SK-N-SH (cell line): ENCODE data around the gene IL36G. TPM values are rescaled to one million over a fixed set of nuclear protein-coding genes. Genes with fewer than 3 reads are reported as not detected.

ENCODE experiments used
- CTCF ChIA-PET: fragments of 300-600, 350-600 bp; formaldehyde crosslinking; extraction: SDS; loops from one replicate; lab custom pipeline; 2021; lab: Yijun Ruan, JAX
- POLR2A ChIA-PET: fragments of 350-600 bp; sonication (Branson Sonifier 250); formaldehyde crosslinking; extraction: SDS; loops from one replicate; lab custom pipeline; 2020; ENCODE audit warnings: antibody characterized with exemption, inconsistent platforms; lab: Yijun Ruan, JAX
- DNase-seq: peaks from one replicate; pipeline ENCODE4 v3.0.0; 2012
- H2AFZ ChIP-seq: fragments of 200-600 bp; sonication (generic); 2 replicates; pipeline ENCODE4 v1.8.1; 2016; ENCODE audit warnings: antibody characterized with exemption, mild to moderate bottlenecking, low read depth
- H3F3A ChIP-seq: fragments of 200-600 bp; sonication (generic); replicated peaks from 2 replicates; pipeline ENCODE3; 2016; ENCODE audit warnings: antibody characterized with exemption, mild to moderate bottlenecking; ENCODE audit not compliant: insufficient read depth
- H3K27ac ChIP-seq, 2 experiments: fragments of 200-500 bp in 1 of 2; fragments of 200-600 bp in 1 of 2; sonication (Bioruptor generic) in 1 of 2; sonication (generic), shearing (Covaris generic) in 1 of 2; 2 replicates each; pipeline versions ENCODE4 v1.5.1 to v1.6.1; 2014 to 2016; ENCODE audit warnings: low read depth in 2 of 2, inconsistent platforms in 1 of 2, low read length in 1 of 2, mild to moderate bottlenecking in 1 of 2, mixed read lengths in 1 of 2
- H3K27me3 ChIP-seq: fragments of 200-600 bp; sonication (generic), shearing (Covaris generic); 2 replicates; pipeline ENCODE4 v1.6.1; 2016; ENCODE audit warnings: mixed run types; ENCODE audit not compliant: insufficient read depth
- H3K36me3 ChIP-seq, 2 experiments: fragments of 200-500 bp in 1 of 2; fragments of 200-600 bp in 1 of 2; sonication (Bioruptor generic) in 1 of 2; sonication (generic) in 1 of 2; replicated peaks in 1 of 2; 2 replicates each; pipeline versions ENCODE3 to v1.5.1; 2014 to 2016; ENCODE audit warnings: low read length in 1 of 2, mild to moderate bottlenecking in 1 of 2; ENCODE audit not compliant: insufficient read depth in 2 of 2, control insufficient read depth in 1 of 2
- H3K4me1 ChIP-seq, 2 experiments: fragments of 200-500 bp in 1 of 2; fragments of 200-600 bp in 1 of 2; sonication (Bioruptor generic) in 1 of 2; sonication (generic), shearing (Covaris generic) in 1 of 2; 2 replicates each; pipeline versions ENCODE4 v1.5.1 to v1.6.1; 2014 to 2016; ENCODE audit warnings: low read depth in 1 of 2, low read length in 1 of 2, mixed run types in 1 of 2; ENCODE audit not compliant: insufficient read depth in 2 of 2, control insufficient read depth in 1 of 2
- H3K4me2 ChIP-seq: fragments of 200-600 bp; sonication (generic), shearing (Covaris generic); 2 replicates; pipeline ENCODE4 v1.6.1; 2017; ENCODE audit warnings: mixed run types
- H3K4me3 ChIP-seq, 2 experiments: fragments of 200-500 bp in 1 of 2; fragments of 200-600 bp in 1 of 2; sonication (Bioruptor generic) in 1 of 2; sonication (generic), shearing (Covaris generic) in 1 of 2; 2 replicates each; pipeline versions ENCODE4 v1.5.1 to v1.8.1; 2014 to 2016; ENCODE audit warnings: low read depth in 2 of 2, inconsistent platforms in 1 of 2, low read length in 1 of 2, mild to moderate bottlenecking in 1 of 2, mixed read lengths in 1 of 2, moderate library complexity in 1 of 2
- H3K79me2 ChIP-seq: fragments of 200-600 bp; sonication (generic); 2 replicates; pipeline ENCODE4 v1.8.1; 2017; ENCODE audit warnings: mild to moderate bottlenecking; ENCODE audit not compliant: insufficient read depth
- H3K9ac ChIP-seq: fragments of 200-600 bp; sonication (generic); 2 replicates; pipeline ENCODE4 v1.6.1; 2017; ENCODE audit warnings: mixed run types
- H3K9me2 ChIP-seq: fragments of 200-600 bp; sonication (generic); 2 replicates; pipeline ENCODE4 v1.6.1; 2017; ENCODE audit warnings: mixed run types
- H3K9me3 ChIP-seq: fragments of 200-600 bp; sonication (generic); 2 replicates; pipeline ENCODE4 v1.6.1; 2017; ENCODE audit warnings: mixed run types, mild to moderate bottlenecking, moderate library complexity
- H4K20me1 ChIP-seq: fragments of 200-600 bp; sonication (generic); 2 replicates; pipeline ENCODE4 v1.6.1; 2017; ENCODE audit warnings: mild to moderate bottlenecking, mixed run types; ENCODE audit not compliant: insufficient read depth
- CHD2 ChIP-seq: fragments of 150-350 bp; IDR thresholded peaks from 2 replicates; pipeline ENCODE4 v1.6.1; 2018; ENCODE audit warnings: low read length; ENCODE audit not compliant: partially characterized antibody
- EZH2phosphoT487 ChIP-seq: fragments of 200-600 bp; sonication (generic); IDR thresholded peaks from 2 replicates; pipeline ENCODE4 v1.6.1; 2017; ENCODE audit warnings: low read depth, mixed run types, mild to moderate bottlenecking, antibody characterized with exemption, moderate library complexity, borderline replicate concordance
- FOSL2 ChIP-seq: IDR thresholded peaks from 2 replicates; pipeline ENCODE4 v1.4.0; 2012; ENCODE audit warnings: low read depth, mild to moderate bottlenecking, moderate library complexity, borderline replicate concordance
- GABPA ChIP-seq: IDR thresholded peaks from 2 replicates; pipeline ENCODE4 v1.4.0; 2012; ENCODE audit warnings: low read depth, mild to moderate bottlenecking
- GATA2 ChIP-seq: sonication (generic); formaldehyde crosslinking; IDR thresholded peaks from 2 replicates; pipeline ENCODE4 v1.5.0; 2020; ENCODE audit warnings: mild to moderate bottlenecking, missing genetic modification reagents
- MAX ChIP-seq: IDR thresholded peaks from 2 replicates; pipeline ENCODE4 v1.4.0; 2012; ENCODE audit warnings: low read depth
- MXI1 ChIP-seq: IDR thresholded peaks from 2 replicates; pipeline ENCODE4 v1.6.1; 2012; ENCODE audit warnings: mild to moderate bottlenecking, low read depth, low read length, improper control_type of control experiment
- RCOR1 ChIP-seq: fragments of 150-350 bp; IDR thresholded peaks from 2 replicates; pipeline ENCODE4 v1.6.1; 2017; ENCODE audit warnings: antibody characterized with exemption, low read length
- REST ChIP-seq: IDR thresholded peaks from 2 replicates; pipeline ENCODE4 v1.6.1; 2012; ENCODE audit warnings: mild to moderate bottlenecking, low read depth, low read length, moderate library complexity
- TCF12 ChIP-seq: IDR thresholded peaks from 2 replicates; pipeline ENCODE4 v1.4.0; 2012
- YY1 ChIP-seq: IDR thresholded peaks from 2 replicates; pipeline ENCODE4 v1.4.0; 2012; ENCODE audit warnings: low read depth, mild to moderate bottlenecking
- WGBS: methylation state at CpG from one replicate; pipeline ENCODE4 v1.1.6; 2017; ENCODE audit warnings: low lambda C conversion rate; 5-methylcytosine and 5-hydroxymethylcytosine counted together
- polyA plus RNA-seq, 3 experiments: library from polyadenylated mRNA; depleted of rRNA; stranded (reverse); fragments of >200 nt; gene quantifications; 2 replicates each; pipeline ENCODE4 v1.2.3, GENCODE V29; 2012
- TF ChIP-seq, protein P1 (sequence below): IDR thresholded peaks from 2 replicates; pipeline ENCODE4 v1.4.0; 2012; ENCODE audit warnings: low read depth, borderline replicate concordance
- TF ChIP-seq, protein P2 (sequence below): fragments of 200-600 bp; sonication (generic); IDR thresholded peaks from 2 replicates; pipeline ENCODE4 v1.6.1; 2017; ENCODE audit warnings: antibody characterized with exemption, mild to moderate bottlenecking, moderate library complexity
- TF ChIP-seq, protein P3 (sequence below): fragments of 150-350 bp; IDR thresholded peaks from 2 replicates; pipeline ENCODE4 v1.6.1; 2017; ENCODE audit warnings: antibody characterized with exemption, low read length, low read depth, borderline replicate concordance

Gene IL36G
- polyA plus RNA-seq, 1 of the 3 experiments (the other 2 are of a cell fraction), result not detected

GRCh38 chr2:113013336-113013661 lies 35.5 kb downstream of the IL36G start:
- Histone ChIP-seq H3K4me3 (no peak overlapping the region), H3K27me3 (no peaks in the 10 kb centered on the region; the same call in 1 of the 2 replicates), H3K4me1 (no peaks in the 10 kb centered on the region), H3K9me3 (no peaks in the 10 kb centered on the region), H3F3A (no peaks in the 10 kb centered on the region), H3K4me2 (no peak overlapping the region), H3K9ac (no peak overlapping the region), H3K36me3 (no peaks in the 10 kb centered on the region), H3K9me2 (no peaks in the 10 kb centered on the region), H2AFZ (no peak overlapping the region), H3K27ac (no peak overlapping the region), H3K79me2 (no peaks in the 10 kb centered on the region), H4K20me1 (no peaks in the 10 kb centered on the region)
- 10% methylated on average over 3 of the region's 3 CpGs for WGBS
- ChIA-PET CTCF (no interaction called here), POLR2A (no interaction called here)
- TF ChIP-seq FOSL2 (no peak), MXI1 (no peak), TCF12 (no peak), YY1 (no peak), GATA2 (CRISPR knock-in tag) (no peak), CHD2 (no peak), EZH2phosphoT487 (no peak), GABPA (no peak), REST (no peak), RCOR1 (no peak), MAX (no peak)
- TF ChIP-seq, protein P1, sequence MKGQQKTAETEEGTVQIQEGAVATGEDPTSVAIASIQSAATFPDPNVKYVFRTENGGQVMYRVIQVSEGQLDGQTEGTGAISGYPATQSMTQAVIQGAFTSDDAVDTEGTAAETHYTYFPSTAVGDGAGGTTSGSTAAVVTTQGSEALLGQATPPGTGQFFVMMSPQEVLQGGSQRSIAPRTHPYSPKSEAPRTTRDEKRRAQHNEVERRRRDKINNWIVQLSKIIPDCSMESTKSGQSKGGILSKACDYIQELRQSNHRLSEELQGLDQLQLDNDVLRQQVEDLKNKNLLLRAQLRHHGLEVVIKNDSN, result no peak
- TF ChIP-seq, protein P2, sequence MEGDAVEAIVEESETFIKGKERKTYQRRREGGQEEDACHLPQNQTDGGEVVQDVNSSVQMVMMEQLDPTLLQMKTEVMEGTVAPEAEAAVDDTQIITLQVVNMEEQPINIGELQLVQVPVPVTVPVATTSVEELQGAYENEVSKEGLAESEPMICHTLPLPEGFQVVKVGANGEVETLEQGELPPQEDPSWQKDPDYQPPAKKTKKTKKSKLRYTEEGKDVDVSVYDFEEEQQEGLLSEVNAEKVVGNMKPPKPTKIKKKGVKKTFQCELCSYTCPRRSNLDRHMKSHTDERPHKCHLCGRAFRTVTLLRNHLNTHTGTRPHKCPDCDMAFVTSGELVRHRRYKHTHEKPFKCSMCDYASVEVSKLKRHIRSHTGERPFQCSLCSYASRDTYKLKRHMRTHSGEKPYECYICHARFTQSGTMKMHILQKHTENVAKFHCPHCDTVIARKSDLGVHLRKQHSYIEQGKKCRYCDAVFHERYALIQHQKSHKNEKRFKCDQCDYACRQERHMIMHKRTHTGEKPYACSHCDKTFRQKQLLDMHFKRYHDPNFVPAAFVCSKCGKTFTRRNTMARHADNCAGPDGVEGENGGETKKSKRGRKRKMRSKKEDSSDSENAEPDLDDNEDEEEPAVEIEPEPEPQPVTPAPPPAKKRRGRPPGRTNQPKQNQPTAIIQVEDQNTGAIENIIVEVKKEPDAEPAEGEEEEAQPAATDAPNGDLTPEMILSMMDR, result no peak
- TF ChIP-seq, protein P3, sequence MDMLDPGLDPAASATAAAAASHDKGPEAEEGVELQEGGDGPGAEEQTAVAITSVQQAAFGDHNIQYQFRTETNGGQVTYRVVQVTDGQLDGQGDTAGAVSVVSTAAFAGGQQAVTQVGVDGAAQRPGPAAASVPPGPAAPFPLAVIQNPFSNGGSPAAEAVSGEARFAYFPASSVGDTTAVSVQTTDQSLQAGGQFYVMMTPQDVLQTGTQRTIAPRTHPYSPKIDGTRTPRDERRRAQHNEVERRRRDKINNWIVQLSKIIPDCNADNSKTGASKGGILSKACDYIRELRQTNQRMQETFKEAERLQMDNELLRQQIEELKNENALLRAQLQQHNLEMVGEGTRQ, result no peak
- DNase-seq, result no peak
